GM13977 (cell line): ENCODE measurements around the gene TMEM131L.

Experiments
- DNase-seq: peaks from one replicate; pipeline ENCODE4 v3.0.0; 2012; ENCODE audit warnings: low spot score
- CTCF ChIP-seq: IDR thresholded peaks from 2 replicates; pipeline ENCODE4 v1.5.1; 2012; ENCODE audit warnings: mild to moderate bottlenecking, control low read depth; ENCODE audit not compliant: insufficient read depth; ENCODE audit errors: extremely low read depth, missing control alignments
- in situ Hi-C: fragments of 300-500 bp; cut with MboI; formaldehyde crosslinking; loops from one replicate; pipeline ENCODE4 v1.12.0; 2022; ENCODE audit warnings: low sequenced_read_pairs, low pct_unique_long_range_greater_than_20kb, mixed read lengths, inconsistent platforms; ENCODE audit not compliant: unreplicated experiment

TMEM131L gene

GRCh38 chr4:153649572-153649991 lies 183.4 kb downstream of the TMEM131L start:
- TF ChIP-seq CTCF: peak; percentile 28
- no peak for DNase-seq
- in situ Hi-C loops: loop anchor here (25.0 kb wide), 1 partner anchor 512 kb away; no protein-coding TSS in a partner anchor

- TF ChIP-seq CTCF: no peak
- DNase-seq: no peak
- in situ Hi-C loops: no loop called here
Observed at GRCh38 chr4:153651116-153651515, 185.0 kb downstream of the TMEM131L start.

GRCh38 chr4:153651587-153651986 lies 185.4 kb downstream of the TMEM131L start:
- no peak for DNase-seq
- TF ChIP-seq CTCF: no peak
- in situ Hi-C loops: no loop called here

- in situ Hi-C loops: no loop called here
- TF ChIP-seq CTCF: no peak
- DNase-seq: no peak
Observed at GRCh38 chr4:153652051-153652784, 186.1 kb downstream of the TMEM131L start.

GRCh38 chr4:153655002-153655541 lies 188.9 kb downstream of the TMEM131L start:
- DNase-seq: no peak
- no peak for TF ChIP-seq CTCF

GRCh38 chr4:153655928-153656327 lies 189.8 kb downstream of the TMEM131L start:
- no peak for DNase-seq
- in situ Hi-C loops: no loop called here
- TF ChIP-seq CTCF: no peak

More at GRCh38 chr4:153655002-153655541, 188.9 kb downstream of the TMEM131L start:
- in situ Hi-C loops: no loop called here
